Stimulated activated naive CD4-positive, alpha-beta T cell (primary cell): ENCODE measurements around the gene TMEM131.
"Not testable (repeated sequence)": the region's sequence is repeated elsewhere in the genome, so short reads cannot be mapped to it uniquely, and the experiment has no call there.

ENCODE experiments used
- DNase-seq, 6 experiments: peaks; one replicate each; lab custom pipeline; 2025; lab: John Stamatoyannopoulos, UW

The TMEM131 gene

GRCh38 chr2:97858442-97858841, 137.3 kb downstream of the TMEM131 start:
- DNase-seq = no peak

GRCh38 chr2:97857553-97857952, 138.2 kb downstream of the TMEM131 start:
- DNase-seq = no peak

- DNase-seq = not testable (repeated sequence)
Measured at GRCh38 chr2:97853057-97853456, 142.7 kb downstream of the TMEM131 start.

- DNase-seq = no peak
Measured at GRCh38 chr2:97851172-97851571, 144.6 kb downstream of the TMEM131 start.

- DNase-seq = no peak
Measured at GRCh38 chr2:97849881-97850528, 145.7 kb downstream of the TMEM131 start.

GRCh38 chr2:97848306-97848705, 147.4 kb downstream of the TMEM131 start:
- no peak for DNase-seq

GRCh38 chr2:97846716-97847115, 149.0 kb downstream of the TMEM131 start:
- DNase-seq = not testable (repeated sequence)

- DNase-seq = no peak
Measured at GRCh38 chr2:97845818-97846217, 149.9 kb downstream of the TMEM131 start.

- DNase-seq = no peak
Measured at GRCh38 chr2:97845133-97845532, 150.6 kb downstream of the TMEM131 start.

GRCh38 chr2:97844311-97844859, 151.4 kb downstream of the TMEM131 start:
- DNase-seq = no peak

GRCh38 chr2:97840198-97840597, 155.6 kb downstream of the TMEM131 start:
- DNase-seq = no peak

- no peak for DNase-seq
Measured at GRCh38 chr2:97834610-97835009, 161.1 kb downstream of the TMEM131 start.

- DNase-seq = no peak
Measured at GRCh38 chr2:97831121-97831520, 164.6 kb downstream of the TMEM131 start.

GRCh38 chr2:97829255-97829654, 166.5 kb downstream of the TMEM131 start:
- not testable (repeated sequence) for DNase-seq

GRCh38 chr2:97827013-97827412, 168.7 kb downstream of the TMEM131 start:
- not testable (repeated sequence) for DNase-seq

- DNase-seq = not testable (repeated sequence)
Measured at GRCh38 chr2:97826266-97826847, 169.4 kb downstream of the TMEM131 start.

- not testable (repeated sequence) for DNase-seq
Measured at GRCh38 chr2:97824011-97824410, 171.7 kb downstream of the TMEM131 start.

- not testable (repeated sequence) for DNase-seq
Measured at GRCh38 chr2:97821862-97822261, 173.9 kb downstream of the TMEM131 start.

GRCh38 chr2:97819754-97820153, 176.0 kb downstream of the TMEM131 start:
- no peak for DNase-seq

GRCh38 chr2:97816411-97816810, 179.3 kb downstream of the TMEM131 start:
- DNase-seq = no peak

- no peak for DNase-seq
Measured at GRCh38 chr2:97812931-97813330, 182.8 kb downstream of the TMEM131 start.

- DNase-seq = no peak
Measured at GRCh38 chr2:97808816-97809215, 186.9 kb downstream of the TMEM131 start.
